HG03457 (cell line): ENCODE data around the gene VAV3.

Source experiments
- ATAC-seq: cut with Tn5 transposase; IDR thresholded peaks from one replicate; pipeline ENCODE4 v1.9.1; 2021; ENCODE audit warnings: moderate number of reproducible peaks; ENCODE audit not compliant: unreplicated experiment

Gene VAV3

DNA sequence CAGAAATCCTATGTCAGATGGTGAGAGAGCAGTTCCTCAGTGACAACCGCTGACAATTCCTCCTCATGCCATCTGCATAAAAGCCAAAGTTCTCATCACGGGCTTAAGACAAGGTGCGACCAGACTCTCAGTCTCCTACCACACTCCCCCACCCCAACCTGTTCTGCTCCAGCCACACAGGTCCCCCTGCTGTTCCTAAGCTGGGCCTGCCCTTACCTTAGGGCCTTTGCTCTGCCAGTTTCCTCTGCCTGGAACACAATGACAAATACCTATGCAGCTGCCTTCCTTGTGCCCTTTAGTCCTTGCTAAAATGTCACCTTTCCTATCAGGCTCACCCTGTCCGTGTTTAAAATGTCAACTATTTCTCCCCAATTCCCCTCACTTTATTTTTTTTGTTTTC is 441.9 kb downstream of the VAV3 start:
- no peak for ATAC-seq
